C4-2B (cell line): ENCODE data around the gene GON4L.
"Not testable (repeated sequence)": the region's sequence is repeated elsewhere in the genome, so short reads cannot be mapped to it uniquely, and the experiment has no call there.

Source experiments
- H3K27ac ChIP-seq: fragments of 450-650 bp; 2 replicates; pipeline ENCODE4 v1.5.1; 2017
- CTCF ChIP-seq: fragments of 450-650 bp; conservative IDR thresholded peaks from 2 replicates; pipeline ENCODE4 v1.5.1; 2017; ENCODE audit warnings: mild to moderate bottlenecking
- ZFX ChIP-seq: fragments of 450-650 bp; IDR thresholded peaks from 2 replicates; pipeline ENCODE4 v1.6.1; 2017

The GON4L gene

GRCh38 chr1:155858800-155859233, 1.8 kb upstream of the GON4L start:
- H3K27ac ChIP-seq = peak overlapping the region; percentile 9; the same call in 1 of the 2 replicates
- TF ChIP-seq ZFX (no peak), CTCF (no peak)

- peak overlapping the region; percentile 78 for H3K27ac ChIP-seq
- TF ChIP-seq CTCF (no peak), ZFX (no peak)
Observed at GRCh38 chr1:155856257-155856974, 598 bp downstream of the GON4L start.

GRCh38 chr1:155850345-155850744, 6.7 kb downstream of the GON4L start:
- TF ChIP-seq ZFX = no peak
- no peak for TF ChIP-seq CTCF
- no peak overlapping the region for H3K27ac ChIP-seq

GRCh38 chr1:155847823-155848529, 9.0 kb downstream of the GON4L start:
- TF ChIP-seq CTCF (no peak), ZFX (no peak)
- no peak overlapping the region for H3K27ac ChIP-seq

- TF ChIP-seq ZFX (no peak), CTCF (no peak)
- H3K27ac ChIP-seq = no peak overlapping the region
Observed at GRCh38 chr1:155844860-155845421, 12.1 kb downstream of the GON4L start.

GRCh38 chr1:155840386-155840785, 16.6 kb downstream of the GON4L start:
- TF ChIP-seq ZFX = no peak
- no peak for TF ChIP-seq CTCF
- H3K27ac ChIP-seq = no peak overlapping the region

GRCh38 chr1:155835548-155835947, 21.5 kb downstream of the GON4L start:
- no peak overlapping the region for H3K27ac ChIP-seq
- no peak for TF ChIP-seq CTCF
- TF ChIP-seq ZFX = no peak

GRCh38 chr1:155834927-155835399, 22.1 kb downstream of the GON4L start:
- not testable (repeated sequence) for H3K27ac ChIP-seq
